Measurements from ENCODE around the gene ABCA2.

ABCA2 gene

DNA sequence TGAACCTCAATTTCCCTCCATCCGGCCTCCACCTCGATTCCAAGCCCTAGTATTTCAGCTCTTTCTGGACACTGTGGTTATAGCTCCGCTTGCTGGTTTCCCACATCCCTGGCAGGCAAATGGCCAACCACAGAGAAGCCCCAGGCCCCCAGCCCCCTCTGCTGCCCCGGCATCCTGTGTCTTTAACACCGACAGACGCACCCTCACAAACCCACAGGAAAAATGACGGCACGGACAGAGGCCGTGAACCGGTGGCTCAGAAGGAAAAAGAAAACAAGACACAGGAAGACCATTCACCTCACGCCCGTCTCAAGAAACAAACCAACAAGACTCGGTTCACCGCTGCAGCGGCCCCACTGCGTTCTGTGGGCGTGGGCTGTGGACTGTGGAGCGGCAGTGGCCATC lies 30.2 kb downstream of the ABCA2 start:
- no peak for DNase-seq (ENCODE audit: extremely low read depth, insufficient read length)

GRCh38 chr9:136997371-136997770 lies 30.7 kb downstream of the ABCA2 start:
- Histone ChIP-seq H3K27me3 (replicated peaks; ENCODE audit: control insufficient read depth, insufficient read depth, low read length) (no peaks in the 10 kb centered on the region; the same call in 1 of the 2 replicates), H3K4me3 (replicated peaks; ENCODE audit: low read depth, low read length) (no peak overlapping the region), H3K36me3 (ENCODE audit: control insufficient read depth, insufficient read depth, low read length) (no peaks in the 10 kb centered on the region; the same call in 1 of the 2 replicates)
- no peak for DNase-seq (ENCODE audit: extremely low read depth, insufficient read length)
- TF ChIP-seq CTCF (IDR thresholded peaks at IDR 0.05; ENCODE audit: insufficient read depth, low read length, poor library complexity, severe bottlenecking) = no peak

More for the DNA sequence above, 30.2 kb downstream of the ABCA2 start:
- H3K4me3 ChIP-seq (replicated peaks; ENCODE audit: low read depth, low read length) = no peak overlapping the region
- H3K27me3 ChIP-seq (replicated peaks; ENCODE audit: control insufficient read depth, insufficient read depth, low read length) = no peaks in the 10 kb centered on the region; the same call in 1 of the 2 replicates
- H3K36me3 ChIP-seq (ENCODE audit: control insufficient read depth, insufficient read depth, low read length) = no peaks in the 10 kb centered on the region; the same call in 1 of the 2 replicates
- peak; percentile 12 for TF ChIP-seq CTCF (IDR thresholded peaks at IDR 0.05; ENCODE audit: insufficient read depth, low read length, poor library complexity, severe bottlenecking)

- TF ChIP-seq CTCF (IDR thresholded peaks at IDR 0.05; ENCODE audit: insufficient read depth, low read length, poor library complexity, severe bottlenecking) = no peak
- no peaks in the 10 kb centered on the region; the same call in 1 of the 2 replicates for H3K36me3 ChIP-seq (ENCODE audit: control insufficient read depth, insufficient read depth, low read length)
- DNase-seq (ENCODE audit: extremely low read depth, insufficient read length) = peak; percentile 63
- H3K27me3 ChIP-seq (replicated peaks; ENCODE audit: control insufficient read depth, insufficient read depth, low read length) = no peaks in the 10 kb centered on the region; the same call in 1 of the 2 replicates
- no peak within 1 kb of the TSS for H3K4me3 ChIP-seq (replicated peaks; ENCODE audit: low read depth, low read length)
Observed at GRCh38 chr9:136996361-136997292, 31.4 kb downstream of the ABCA2 start, which contains the start of gene CLIC3. Gene CLIC3 (minus strand): TSS chr9:136996568. CDS start chr9:136996543, 25 bp downstream.

- no peaks in the 10 kb centered on the region; the same call in 1 of the 2 replicates for H3K36me3 ChIP-seq (ENCODE audit: control insufficient read depth, insufficient read depth, low read length)
- no peak for TF ChIP-seq CTCF (IDR thresholded peaks at IDR 0.05; ENCODE audit: insufficient read depth, low read length, poor library complexity, severe bottlenecking)
- no peak overlapping the region for H3K4me3 ChIP-seq (replicated peaks; ENCODE audit: low read depth, low read length)
- H3K27me3 ChIP-seq (replicated peaks; ENCODE audit: control insufficient read depth, insufficient read depth, low read length) = no peaks in the 10 kb centered on the region; the same call in 1 of the 2 replicates
- DNase-seq (ENCODE audit: extremely low read depth, insufficient read length) = no peak
Observed at GRCh38 chr9:136995772-136996311, 32.2 kb downstream of the ABCA2 start.

DNA sequence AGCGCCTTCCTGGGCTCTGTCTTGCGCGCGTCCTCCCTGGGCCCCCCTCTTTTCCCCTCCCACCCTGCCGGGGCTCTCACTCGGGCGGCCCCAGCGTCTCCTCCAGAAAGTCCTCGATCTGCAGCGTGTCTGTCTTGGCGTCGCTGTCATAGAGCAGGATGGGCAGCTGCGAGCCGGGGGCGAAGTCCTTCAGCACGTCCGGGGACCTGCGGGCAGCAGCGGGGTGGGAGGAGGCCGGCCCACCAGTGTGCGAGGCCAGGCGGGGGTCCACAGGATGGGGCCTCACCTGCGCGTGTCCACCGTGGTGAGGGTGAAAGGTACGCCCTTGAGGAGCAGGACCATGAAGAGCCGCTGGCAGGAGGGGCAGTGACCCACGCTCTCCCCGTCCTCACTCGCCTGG lies 32.7 kb downstream of the ABCA2 start:
- Histone ChIP-seq H3K27me3 (replicated peaks; ENCODE audit: control insufficient read depth, insufficient read depth, low read length) (no peaks in the 10 kb centered on the region; the same call in 1 of the 2 replicates), H3K36me3 (ENCODE audit: control insufficient read depth, insufficient read depth, low read length) (no peaks in the 10 kb centered on the region; the same call in 1 of the 2 replicates), H3K4me3 (replicated peaks; ENCODE audit: low read depth, low read length) (no peak overlapping the region)
- no peak for TF ChIP-seq CTCF (IDR thresholded peaks at IDR 0.05; ENCODE audit: insufficient read depth, low read length, poor library complexity, severe bottlenecking)
- DNase-seq (ENCODE audit: extremely low read depth, insufficient read length) = no peak

All from GM06990 (cell line).